Pulmonary artery endothelial cell (primary cell): ENCODE results near the gene FGF9. TPM values are rescaled to one million over a fixed set of nuclear protein-coding genes. Genes with fewer than 3 reads are reported as not detected.

ENCODE experiments used
- DNase-seq: peaks from one replicate; pipeline ENCODE4 v3.0.0-alpha.2; 2011; ENCODE audit warnings: low read depth, low spot score
- total RNA-seq: library from RNA; depleted of rRNA; stranded (reverse); fragments of >200 nt; gene quantifications from 2 replicates; pipeline ENCODE4 v1.2.3, GENCODE V29; 2014

FGF9 gene
- total RNA-seq, 1 donor from 2014 or later: not detected

- DNase-seq: no peak
Measured at GRCh38 chr13:21709697-21710096, 38.8 kb downstream of the FGF9 start.

- no peak for DNase-seq
Measured at GRCh38 chr13:21710163-21710562, 39.3 kb downstream of the FGF9 start.

GRCh38 chr13:21717817-21718216 lies 46.9 kb downstream of the FGF9 start:
- no peak for DNase-seq

GRCh38 chr13:21719463-21719862 lies 48.6 kb downstream of the FGF9 start:
- DNase-seq: no peak

GRCh38 chr13:21723807-21724505 lies 53.1 kb downstream of the FGF9 start:
- no peak for DNase-seq

GRCh38 chr13:21730186-21730880 lies 59.5 kb downstream of the FGF9 start:
- DNase-seq: no peak

GRCh38 chr13:21733475-21734263 lies 62.8 kb downstream of the FGF9 start:
- no peak for DNase-seq

GRCh38 chr13:21734961-21735360 lies 64.1 kb downstream of the FGF9 start:
- no peak for DNase-seq

- DNase-seq: no peak
Measured at GRCh38 chr13:21735701-21736401, 65.0 kb downstream of the FGF9 start.

GRCh38 chr13:21736926-21737325 lies 66.1 kb downstream of the FGF9 start:
- no peak for DNase-seq

GRCh38 chr13:21738630-21739029 lies 67.8 kb downstream of the FGF9 start:
- DNase-seq: no peak

- DNase-seq: no peak
Measured at GRCh38 chr13:21739771-21740170, 68.9 kb downstream of the FGF9 start.

GRCh38 chr13:21741396-21741979 lies 70.6 kb downstream of the FGF9 start:
- no peak for DNase-seq

GRCh38 chr13:21742096-21742495 lies 71.2 kb downstream of the FGF9 start:
- no peak for DNase-seq

GRCh38 chr13:21744149-21744548 lies 73.3 kb downstream of the FGF9 start:
- no peak for DNase-seq

GRCh38 chr13:21745307-21745706 lies 74.4 kb downstream of the FGF9 start:
- no peak for DNase-seq

- DNase-seq: no peak
Measured at GRCh38 chr13:21747456-21747855, 76.6 kb downstream of the FGF9 start.

GRCh38 chr13:21748166-21748565 lies 77.3 kb downstream of the FGF9 start:
- DNase-seq: no peak

GRCh38 chr13:21749410-21749809 lies 78.5 kb downstream of the FGF9 start:
- no peak for DNase-seq

- no peak for DNase-seq
Measured at GRCh38 chr13:21752501-21752900, 81.6 kb downstream of the FGF9 start.

GRCh38 chr13:21753117-21753729 lies 82.3 kb downstream of the FGF9 start:
- DNase-seq: no peak
